ENCODE data around the gene ZNF525. TPM values are rescaled to one million over a fixed set of nuclear protein-coding genes. Genes with fewer than 3 reads are reported as not detected.

ZNF525 gene
- total RNA-seq, 1 experiment from 2014 or later, result 23.4 TPM

DNA sequence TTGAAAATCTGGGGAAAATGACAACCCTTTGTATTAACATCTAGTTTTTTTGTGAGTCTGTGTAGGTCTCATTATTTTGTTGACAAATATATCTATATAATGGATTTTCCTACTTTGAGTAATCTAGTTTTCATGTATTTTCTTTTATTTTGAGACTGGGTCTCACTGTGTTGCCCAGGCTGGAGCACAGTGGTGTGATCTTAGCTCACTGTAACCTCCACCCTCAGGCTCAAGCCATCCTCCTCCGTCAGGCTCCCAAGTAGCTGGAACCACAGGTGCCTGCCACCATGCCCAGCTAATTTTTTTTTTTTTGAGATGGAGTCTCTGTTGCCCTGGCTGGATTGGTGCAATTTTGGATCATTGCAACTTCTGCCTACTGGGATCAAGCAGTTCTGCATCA lies 9.2 kb downstream of the ZNF525 start:
- Histone ChIP-seq H3K36me3 (ENCODE audit: control insufficient read depth, insufficient read depth, low read length) (no peaks in the 10 kb centered on the region), H3K27ac (ENCODE audit: low read length) (no peak overlapping the region), H3K27me3 (ENCODE audit: control insufficient read depth, insufficient read depth, low read length) (no peaks in the 10 kb centered on the region), H3K4me3 (ENCODE audit: low read depth in 2 of 2, low read length in 2 of 2) (no peak overlapping the region), H3K4me1 (ENCODE audit: control insufficient read depth, insufficient read depth, low read length) (no peaks in the 10 kb centered on the region), H3K9me3 (ENCODE audit: control insufficient read depth, insufficient read depth, low read depth, low read length) (peaks cover 8% of the 10 kb centered on the region; the same call in 1 of the 2 replicates)
- in situ Hi-C loops (cut with HindIII; ENCODE audit: low pct_unique_long_range_greater_than_20kb, low sequenced_read_pairs), result no loop called here
- TF ChIP-seq TCF7L2 (IDR thresholded peaks at IDR 0.05; ENCODE audit: low read depth, low read length) (no peak), POLR2AphosphoS5 (IDR thresholded peaks at IDR 0.05; ENCODE audit: low read depth, low read length) (no peak)
- BruUV-seq (replicated peaks), result no TSS peak
- no peak for DNase-seq (ENCODE audit: low read depth, low spot score)
- intact Hi-C loops (cut with micrococcal nuclease; ENCODE audit: unreplicated experiment), result no loop called here
- no peak for ATAC-seq
- ChIA-PET POLR2A (no interaction called here), CTCF (interaction anchor here (0.6 kb wide), 1 partner anchor 39 kb away, joined by 3 read pairs; no protein-coding TSS in a partner anchor)

DNA sequence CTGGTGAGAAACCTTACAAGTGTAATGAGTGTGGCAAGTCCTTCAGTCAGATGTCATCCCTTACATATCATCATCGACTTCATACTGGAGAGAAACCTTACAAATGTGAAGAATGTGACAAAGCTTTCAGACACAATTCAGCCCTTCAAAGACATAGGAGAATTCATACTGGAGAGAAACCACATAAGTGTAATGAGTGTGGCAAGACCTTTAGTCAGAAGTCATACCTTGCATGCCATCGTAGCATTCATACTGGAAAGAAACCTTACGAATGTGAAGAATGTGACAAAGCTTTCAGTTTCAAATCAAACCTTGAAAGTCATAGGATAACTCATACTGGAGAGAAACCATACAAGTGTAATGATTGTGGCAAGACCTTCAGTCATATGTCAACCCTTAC lies 15.9 kb downstream of the ZNF525 start:
- no peak overlapping the region for H3K27ac ChIP-seq (ENCODE audit: low read length)
- peaks cover 62% of the 10 kb centered on the region for H3K9me3 ChIP-seq (ENCODE audit: control insufficient read depth, insufficient read depth, low read depth, low read length)
- TF ChIP-seq, protein P1, sequence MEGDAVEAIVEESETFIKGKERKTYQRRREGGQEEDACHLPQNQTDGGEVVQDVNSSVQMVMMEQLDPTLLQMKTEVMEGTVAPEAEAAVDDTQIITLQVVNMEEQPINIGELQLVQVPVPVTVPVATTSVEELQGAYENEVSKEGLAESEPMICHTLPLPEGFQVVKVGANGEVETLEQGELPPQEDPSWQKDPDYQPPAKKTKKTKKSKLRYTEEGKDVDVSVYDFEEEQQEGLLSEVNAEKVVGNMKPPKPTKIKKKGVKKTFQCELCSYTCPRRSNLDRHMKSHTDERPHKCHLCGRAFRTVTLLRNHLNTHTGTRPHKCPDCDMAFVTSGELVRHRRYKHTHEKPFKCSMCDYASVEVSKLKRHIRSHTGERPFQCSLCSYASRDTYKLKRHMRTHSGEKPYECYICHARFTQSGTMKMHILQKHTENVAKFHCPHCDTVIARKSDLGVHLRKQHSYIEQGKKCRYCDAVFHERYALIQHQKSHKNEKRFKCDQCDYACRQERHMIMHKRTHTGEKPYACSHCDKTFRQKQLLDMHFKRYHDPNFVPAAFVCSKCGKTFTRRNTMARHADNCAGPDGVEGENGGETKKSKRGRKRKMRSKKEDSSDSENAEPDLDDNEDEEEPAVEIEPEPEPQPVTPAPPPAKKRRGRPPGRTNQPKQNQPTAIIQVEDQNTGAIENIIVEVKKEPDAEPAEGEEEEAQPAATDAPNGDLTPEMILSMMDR (IDR thresholded peaks at IDR 0.05), result no peak
- TF ChIP-seq TCF7L2 (IDR thresholded peaks at IDR 0.05; ENCODE audit: low read depth, low read length), result no peak
- no peak for TF ChIP-seq POLR2AphosphoS5 (IDR thresholded peaks at IDR 0.05; ENCODE audit: low read depth, low read length)
- TF ChIP-seq, protein P2, sequence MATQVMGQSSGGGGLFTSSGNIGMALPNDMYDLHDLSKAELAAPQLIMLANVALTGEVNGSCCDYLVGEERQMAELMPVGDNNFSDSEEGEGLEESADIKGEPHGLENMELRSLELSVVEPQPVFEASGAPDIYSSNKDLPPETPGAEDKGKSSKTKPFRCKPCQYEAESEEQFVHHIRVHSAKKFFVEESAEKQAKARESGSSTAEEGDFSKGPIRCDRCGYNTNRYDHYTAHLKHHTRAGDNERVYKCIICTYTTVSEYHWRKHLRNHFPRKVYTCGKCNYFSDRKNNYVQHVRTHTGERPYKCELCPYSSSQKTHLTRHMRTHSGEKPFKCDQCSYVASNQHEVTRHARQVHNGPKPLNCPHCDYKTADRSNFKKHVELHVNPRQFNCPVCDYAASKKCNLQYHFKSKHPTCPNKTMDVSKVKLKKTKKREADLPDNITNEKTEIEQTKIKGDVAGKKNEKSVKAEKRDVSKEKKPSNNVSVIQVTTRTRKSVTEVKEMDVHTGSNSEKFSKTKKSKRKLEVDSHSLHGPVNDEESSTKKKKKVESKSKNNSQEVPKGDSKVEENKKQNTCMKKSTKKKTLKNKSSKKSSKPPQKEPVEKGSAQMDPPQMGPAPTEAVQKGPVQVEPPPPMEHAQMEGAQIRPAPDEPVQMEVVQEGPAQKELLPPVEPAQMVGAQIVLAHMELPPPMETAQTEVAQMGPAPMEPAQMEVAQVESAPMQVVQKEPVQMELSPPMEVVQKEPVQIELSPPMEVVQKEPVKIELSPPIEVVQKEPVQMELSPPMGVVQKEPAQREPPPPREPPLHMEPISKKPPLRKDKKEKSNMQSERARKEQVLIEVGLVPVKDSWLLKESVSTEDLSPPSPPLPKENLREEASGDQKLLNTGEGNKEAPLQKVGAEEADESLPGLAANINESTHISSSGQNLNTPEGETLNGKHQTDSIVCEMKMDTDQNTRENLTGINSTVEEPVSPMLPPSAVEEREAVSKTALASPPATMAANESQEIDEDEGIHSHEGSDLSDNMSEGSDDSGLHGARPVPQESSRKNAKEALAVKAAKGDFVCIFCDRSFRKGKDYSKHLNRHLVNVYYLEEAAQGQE (IDR thresholded peaks at IDR 0.05; ENCODE audit: insufficient read depth in 1 of 2, low read depth in 2 of 2, low read length in 1 of 2), result no peak
- TF ChIP-seq SIN3A (IDR thresholded peaks at IDR 0.05; ENCODE audit: borderline replicate concordance, insufficient read depth, low read depth, low read length), result no peak
- POLR2A ChIA-PET, result no interaction called here
- ATAC-seq (no peak), DNase-seq (ENCODE audit: low read depth, low spot score) (no peak)
- CTCF ChIA-PET, result no interaction called here
- intact Hi-C loops (cut with micrococcal nuclease; ENCODE audit: unreplicated experiment), result no loop called here
- no peak overlapping the region for H3K4me3 ChIP-seq (ENCODE audit: low read depth in 2 of 2, low read length in 2 of 2)
- BruUV-seq (replicated peaks), result no TSS peak
- H3K36me3 ChIP-seq (ENCODE audit: control insufficient read depth, insufficient read depth, low read length), result no peaks in the 10 kb centered on the region
- H3K4me1 ChIP-seq (ENCODE audit: control insufficient read depth, insufficient read depth, low read length), result no peaks in the 10 kb centered on the region
- H3K27me3 ChIP-seq (ENCODE audit: control insufficient read depth, insufficient read depth, low read length), result no peaks in the 10 kb centered on the region
- in situ Hi-C loops (cut with HindIII; ENCODE audit: low pct_unique_long_range_greater_than_20kb, low sequenced_read_pairs), result no loop called here

DNA sequence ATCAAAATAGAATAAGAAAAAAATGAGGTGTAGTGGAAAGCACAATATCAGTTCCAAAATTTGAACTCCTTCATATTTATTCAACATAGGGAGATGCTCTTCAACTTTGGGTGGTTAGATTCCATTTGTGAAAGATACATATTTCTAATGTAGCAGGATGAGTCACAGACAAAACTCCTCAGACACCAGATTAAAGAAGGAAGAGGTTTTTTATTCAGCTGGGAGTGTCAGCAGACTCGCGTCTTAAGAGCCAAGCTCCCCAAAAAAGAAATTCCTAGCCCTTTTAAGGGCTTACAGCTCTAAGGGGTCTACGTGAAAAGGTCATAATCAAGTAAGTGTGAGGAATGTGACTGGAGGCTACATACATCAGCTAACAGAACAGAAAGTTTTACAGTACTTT lies 22.7 kb downstream of the ZNF525 start:
- CTCF ChIA-PET, result no interaction called here
- BruUV-seq (replicated peaks), result no TSS peak
- in situ Hi-C loops (cut with HindIII; ENCODE audit: low pct_unique_long_range_greater_than_20kb, low sequenced_read_pairs), result no loop called here
- Histone ChIP-seq H3K4me1 (ENCODE audit: control insufficient read depth, insufficient read depth, low read length) (no peaks in the 10 kb centered on the region), H3K27me3 (ENCODE audit: control insufficient read depth, insufficient read depth, low read length) (no peaks in the 10 kb centered on the region), H3K27ac (ENCODE audit: low read length) (no peak overlapping the region), H3K4me3 (ENCODE audit: low read depth in 2 of 2, low read length in 2 of 2) (no peak overlapping the region), H3K9me3 (ENCODE audit: control insufficient read depth, insufficient read depth, low read depth, low read length) (peaks cover 22% of the 10 kb centered on the region), H3K36me3 (ENCODE audit: control insufficient read depth, insufficient read depth, low read length) (no peaks in the 10 kb centered on the region)
- intact Hi-C loops (cut with micrococcal nuclease; ENCODE audit: unreplicated experiment), result no loop called here
- POLR2A ChIA-PET, result interaction anchor here (0.6 kb wide), 1 partner anchor 18 kb away, joined by 9 read pairs; no protein-coding TSS in a partner anchor
- DNase-seq (ENCODE audit: low read depth, low spot score) (no peak), ATAC-seq (no peak)
- TF ChIP-seq, protein P1 (IDR thresholded peaks at IDR 0.05), result no peak
- TF ChIP-seq, protein P2 (IDR thresholded peaks at IDR 0.05; ENCODE audit: insufficient read depth in 1 of 2, low read depth in 2 of 2, low read length in 1 of 2), result no peak
- TF ChIP-seq SIN3A (IDR thresholded peaks at IDR 0.05; ENCODE audit: borderline replicate concordance, insufficient read depth, low read depth, low read length) (no peak), TCF7L2 (IDR thresholded peaks at IDR 0.05; ENCODE audit: low read depth, low read length) (no peak), POLR2AphosphoS5 (IDR thresholded peaks at IDR 0.05; ENCODE audit: low read depth, low read length) (no peak)

All from Panc1 (cell line).